ENCODE data around the gene RUFY4.
"Not testable (repeated sequence)": the region's sequence is repeated elsewhere in the genome, so short reads cannot be mapped to it uniquely, and the experiment has no call there.

Gene RUFY4

GRCh38 chr2:218082586-218083351 lies 13.7 kb downstream of the RUFY4 start:
- DNase-seq (ENCODE audit: low spot score) = no peak

GRCh38 chr2:218083352-218083676 lies 14.3 kb downstream of the RUFY4 start:
- DNase-seq (ENCODE audit: low spot score) = no peak

DNA sequence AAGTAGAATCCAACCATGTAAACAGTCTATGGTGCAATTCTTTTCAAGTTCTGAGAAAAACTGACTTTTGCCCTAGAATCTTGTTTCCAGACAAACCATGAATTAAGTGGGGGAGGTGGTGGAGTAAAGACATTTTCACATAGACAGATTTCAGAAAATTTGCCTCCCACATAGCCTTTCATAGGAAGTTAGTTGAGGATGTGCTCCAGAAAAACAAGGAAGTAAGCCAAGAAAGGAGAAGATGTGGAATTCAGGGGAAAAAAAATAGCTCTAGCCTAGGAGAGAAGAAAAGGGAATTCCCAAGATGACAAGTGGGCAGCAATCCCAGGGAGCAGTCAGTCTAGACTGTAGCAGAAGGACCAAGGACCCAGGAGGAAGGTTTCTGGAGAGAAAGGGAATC lies 17.4 kb downstream of the RUFY4 start:
- DNase-seq (ENCODE audit: low spot score) = no peak

- DNase-seq (ENCODE audit: low spot score) = no peak
Measured at GRCh38 chr2:218089259-218089658, 20.2 kb downstream of the RUFY4 start.

- DNase-seq (ENCODE audit: low spot score) = no peak
Measured at GRCh38 chr2:218091746-218092145, 22.7 kb downstream of the RUFY4 start.

- no peak for DNase-seq (ENCODE audit: low spot score)
Measured at GRCh38 chr2:218093879-218094278, 24.8 kb downstream of the RUFY4 start.

GRCh38 chr2:218095853-218096252 lies 26.8 kb downstream of the RUFY4 start:
- DNase-seq (ENCODE audit: low spot score) = no peak

DNA sequence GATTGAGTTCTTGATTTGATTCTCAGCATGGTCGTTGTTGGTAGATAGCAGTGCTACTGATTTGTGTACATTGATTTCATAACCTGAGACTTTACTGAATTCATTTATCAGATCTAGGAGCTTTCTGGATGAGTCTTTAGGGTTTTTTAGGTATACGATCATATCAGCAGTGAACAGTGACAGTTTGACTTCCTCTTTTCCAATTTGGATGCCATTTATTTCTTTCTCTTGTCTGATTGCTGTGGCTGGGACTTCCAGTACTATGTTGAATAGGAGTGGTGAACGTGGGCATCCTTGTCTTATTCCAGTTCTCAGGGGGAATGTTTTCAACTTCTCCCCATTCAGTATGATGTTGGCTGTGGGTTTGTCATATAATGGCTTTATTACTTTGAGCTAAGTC lies 28.9 kb downstream of the RUFY4 start:
- DNase-seq (ENCODE audit: low spot score) = no peak

- DNase-seq (ENCODE audit: low spot score) = not testable (repeated sequence)
Measured at GRCh38 chr2:218108834-218109233, 39.8 kb downstream of the RUFY4 start.

GRCh38 chr2:218121789-218122188 lies 52.7 kb downstream of the RUFY4 start:
- DNase-seq (ENCODE audit: low spot score) = not testable (repeated sequence)

GRCh38 chr2:218122286-218122685 lies 53.2 kb downstream of the RUFY4 start:
- DNase-seq (ENCODE audit: low spot score) = not testable (repeated sequence)

- no peak for DNase-seq (ENCODE audit: low spot score)
Measured at GRCh38 chr2:218123986-218124385, 54.9 kb downstream of the RUFY4 start.

DNA sequence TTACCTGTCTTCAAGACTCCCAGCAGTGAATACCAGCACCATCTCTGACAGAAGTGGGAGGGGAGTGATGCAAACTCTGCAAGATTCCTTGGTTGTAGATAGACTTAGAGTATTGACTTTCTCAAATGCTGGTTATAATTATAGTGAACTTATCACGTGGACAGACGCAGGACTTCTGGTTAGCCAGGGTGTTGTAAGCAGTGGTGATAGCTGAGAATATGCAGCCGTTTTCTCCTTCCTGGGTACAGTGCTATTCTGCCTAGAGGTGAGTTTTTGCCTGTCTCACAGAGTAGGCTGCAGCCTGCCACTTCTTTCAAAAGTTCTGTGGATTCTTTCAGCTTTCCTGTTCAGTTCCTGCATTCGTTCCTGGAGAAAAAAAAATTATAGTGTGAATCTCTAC lies 56.0 kb downstream of the RUFY4 start:
- DNase-seq (ENCODE audit: low spot score) = no peak

GRCh38 chr2:218125626-218126080 lies 56.6 kb downstream of the RUFY4 start, which contains the start of gene CXCR2:
CXCR2 (plus strand) TSS chr2:218126028; CDS start chr2:218134802, 8,774 bp downstream.
- DNase-seq (ENCODE audit: low spot score) = no peak

- DNase-seq (ENCODE audit: low spot score) = no peak
Measured at GRCh38 chr2:218127929-218128455, 58.9 kb downstream of the RUFY4 start.

DNA sequence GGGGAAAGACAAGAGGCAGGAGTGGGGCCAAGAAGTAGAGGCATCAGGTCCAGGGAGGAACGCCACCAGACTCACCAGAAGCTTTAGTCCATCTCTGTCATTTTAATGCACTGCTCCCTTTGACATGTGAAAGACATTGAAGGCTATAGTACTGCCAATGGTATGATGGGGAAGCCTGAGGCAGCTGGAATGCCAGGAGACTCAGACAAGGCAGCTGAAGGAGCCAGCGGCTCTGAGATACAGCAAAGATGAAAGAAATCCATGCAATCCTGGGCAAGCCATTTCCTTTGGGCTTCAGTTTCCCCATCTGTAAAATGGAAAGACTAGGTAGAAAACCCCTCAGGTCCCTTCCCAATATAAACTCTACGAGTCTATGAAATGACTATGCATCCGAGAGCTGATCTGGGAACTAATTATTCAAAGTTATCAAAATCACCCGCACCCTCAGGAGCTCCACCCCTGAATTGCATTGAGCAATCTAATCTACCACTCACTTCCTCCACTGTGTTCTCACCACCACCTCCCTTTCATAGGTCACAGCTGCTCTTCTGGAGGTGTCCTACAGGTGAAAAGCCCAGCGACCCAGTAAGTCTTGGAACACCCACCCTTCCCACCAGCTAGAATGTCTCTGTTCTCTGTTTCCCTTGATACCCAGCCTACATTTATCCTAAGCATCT lies 59.9 kb downstream of the RUFY4 start:
- DNase-seq (ENCODE audit: low spot score) = no peak

- no peak for DNase-seq (ENCODE audit: low spot score)
Measured at GRCh38 chr2:218129458-218130135, 60.5 kb downstream of the RUFY4 start.

GRCh38 chr2:218130377-218130776 lies 61.3 kb downstream of the RUFY4 start:
- no peak for DNase-seq (ENCODE audit: low spot score)

GRCh38 chr2:218130822-218131221 lies 61.8 kb downstream of the RUFY4 start:
- DNase-seq (ENCODE audit: low spot score) = no peak

DNA sequence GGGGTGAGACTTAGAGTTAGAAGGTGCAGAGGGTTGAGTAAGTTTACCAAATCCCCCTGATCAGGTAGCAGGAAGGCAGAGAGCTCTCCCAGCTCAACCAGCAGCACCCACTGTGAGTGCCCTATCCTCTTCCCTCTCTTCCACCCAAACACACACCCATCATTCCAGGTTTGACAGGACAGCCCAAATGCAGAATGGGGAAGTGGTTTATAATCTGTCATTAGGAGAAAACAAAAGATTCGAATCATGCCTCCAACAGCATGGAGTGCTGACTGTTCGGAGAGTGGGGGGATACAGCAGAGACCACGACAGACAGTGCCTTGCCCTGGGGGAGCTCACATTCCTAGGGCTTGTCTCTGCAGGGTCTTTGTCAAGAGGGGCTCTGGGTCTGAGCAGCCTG lies 68.5 kb downstream of the RUFY4 start:
- no peak for DNase-seq (ENCODE audit: low spot score)

- no peak for DNase-seq (ENCODE audit: low spot score)
Measured at GRCh38 chr2:218138047-218138446, 69.0 kb downstream of the RUFY4 start.

Measured in AG08395 (cell line).